K562 (cell line): Measurements from ENCODE around the gene TMEM25. TPM values are rescaled to one million over a fixed set of nuclear protein-coding genes. Genes with fewer than 3 reads are reported as not detected.

Source experiments
- C11orf30 ChIP-seq: fragments of 450-650 bp; IDR thresholded peaks from 2 replicates; pipeline ENCODE4 v1.6.1; 2016; ENCODE audit warnings: low read depth, mild to moderate bottlenecking
- CCAR2 ChIP-seq: fragments of 200-400 bp; formaldehyde crosslinking; IDR thresholded peaks from 2 replicates; pipeline ENCODE4 v1.6.1; 2017; ENCODE audit warnings: mild to moderate bottlenecking, low read depth, low read length
- CXXC5 ChIP-seq: fragments of 250-450 bp; sonication (Bioruptor Pico); IDR thresholded peaks from 2 replicates; pipeline ENCODE4 v1.8.0; 2022; ENCODE audit warnings: inconsistent platforms, mild to moderate bottlenecking, moderate library complexity
- EP400 ChIP-seq: fragments of 450-650 bp; IDR thresholded peaks from 2 replicates; pipeline ENCODE4 v1.6.1; 2017; ENCODE audit warnings: antibody characterized with exemption, mild to moderate bottlenecking, moderate library complexity
- FOS ChIP-seq: IDR thresholded peaks from 3 replicates; pipeline ENCODE4 v1.6.1; 2011; ENCODE audit not compliant: insufficient read length; ENCODE audit errors: extremely low read depth
- IRF2 ChIP-seq: sonication (generic); formaldehyde crosslinking; IDR thresholded peaks from 2 replicates; pipeline ENCODE4 v1.8.1; 2022; ENCODE audit warnings: mild to moderate bottlenecking, missing genetic modification reagents
- KDM4B ChIP-seq, 2 experiments: fragments of 450-650 bp in 1 of 2; sonication (generic) in 1 of 2; IDR thresholded peaks; 2 replicates each; pipeline ENCODE4 v1.6.1; 2016 to 2017; ENCODE audit warnings: borderline replicate concordance in 2 of 2, antibody characterized with exemption in 1 of 2, low read depth in 1 of 2, mild to moderate bottlenecking in 1 of 2
- MYC ChIP-seq, 2 experiments: fragments of 250-450 bp in 1 of 2; sonication (Bioruptor Pico) in 1 of 2; IDR thresholded peaks; 2 replicates each; pipeline versions ENCODE4 v1.5.1 to v1.6.1; 2012 to 2021; ENCODE audit warnings: low read depth in 2 of 2, borderline replicate concordance in 1 of 2, improper control_type of control experiment in 1 of 2, low read length in 1 of 2, mild to moderate bottlenecking in 1 of 2, moderate library complexity in 1 of 2
- NELFE ChIP-seq: IDR thresholded peaks from 2 replicates; pipeline ENCODE4 v1.6.1; 2011; ENCODE audit warnings: mild to moderate bottlenecking; ENCODE audit not compliant: insufficient read depth, insufficient read length
- NFATC3 ChIP-seq: fragments of 450-650 bp; IDR thresholded peaks from 2 replicates; pipeline ENCODE4 v1.6.1; 2017; ENCODE audit warnings: mild to moderate bottlenecking
- NFRKB ChIP-seq: fragments of 450-650 bp; IDR thresholded peaks from 2 replicates; pipeline ENCODE4 v1.6.1; 2016; ENCODE audit warnings: low read depth
- NR1H2 ChIP-seq: sonication (generic); formaldehyde crosslinking; IDR thresholded peaks from 2 replicates; pipeline ENCODE4 v1.4.0; 2020; ENCODE audit warnings: mild to moderate bottlenecking, missing genetic modification reagents
- POU5F1 ChIP-seq: fragments of 150-350 bp; IDR thresholded peaks from 2 replicates; pipeline ENCODE4 v1.6.1; 2014; ENCODE audit warnings: borderline replicate concordance, low read length, low read depth, mild to moderate bottlenecking; ENCODE audit not compliant: partially characterized antibody
- RUNX1 ChIP-seq: sonication (generic); IDR thresholded peaks from 2 replicates; pipeline ENCODE4 v1.6.1; 2016; ENCODE audit warnings: antibody characterized with exemption, low read depth
- TRIM28 ChIP-seq: fragments of 450-650 bp; IDR thresholded peaks from 2 replicates; pipeline ENCODE4 v1.6.1; 2017
- U2AF1 ChIP-seq: fragments of 200-400 bp; formaldehyde crosslinking; optimal IDR thresholded peaks from 2 replicates; pipeline ENCODE3; 2017; ENCODE audit warnings: mild to moderate bottlenecking, low read depth, low read length, moderate library complexity
- ZC3H11A ChIP-seq: IDR thresholded peaks from 2 replicates; pipeline ENCODE4 v1.6.1; 2012; ENCODE audit warnings: low read depth, low read length, improper control_type of control experiment
- ZEB2 ChIP-seq: fragments of 450-650 bp; IDR thresholded peaks from 2 replicates; pipeline ENCODE4 v1.6.1; 2016
- ZNF717 ChIP-seq: fragments of 250-450 bp; sonication (Bioruptor Pico); IDR thresholded peaks from 2 replicates; pipeline ENCODE4 v1.5.0; 2021
- ZNF778 ChIP-seq: fragments of 450-650 bp; formaldehyde crosslinking; IDR thresholded peaks from 2 replicates; pipeline ENCODE4 v1.4.0; 2020; ENCODE audit warnings: mild to moderate bottlenecking, moderate library complexity
- polyA plus RNA-seq, 8 experiments: library from polyadenylated mRNA; depleted of rRNA in 4 of 8; stranded (reverse) in 5 of 8; unstranded in 3 of 8; fragments of >200 nt; fragmentation: Nextera tagmentation in 2 of 8; fragmentation: Illumina TruSeq in 1 of 8; extraction: Ambion mirVana in 2 of 8; extraction: Trizol in 1 of 8; gene quantifications; 2 replicates each; pipeline versions ENCODE4 v1.2.1 to v1.2.3, GENCODE V29; 2011 to 2014; ENCODE audit warnings: inconsistent platforms in 1 of 8, missing spikeins in 1 of 8
- total RNA-seq, 7 experiments: library from RNA; depleted of rRNA in 6 of 7; stranded (reverse); fragments of >200 nt in 6 of 7; fragmentation: Illumina TruSeq in 2 of 7; extraction: Trizol in 2 of 7; gene quantifications; 2 replicates each; pipeline versions ENCODE4 v1.2.1 to v1.2.3, GENCODE V29; 2011 to 2021; ENCODE audit warnings: low replicate concordance in 1 of 7
- TF ChIP-seq, protein P1 (sequence below): fragments of 450-650 bp; IDR thresholded peaks from 2 replicates; pipeline ENCODE4 v1.7.0; 2016; ENCODE audit warnings: borderline replicate concordance
- TF ChIP-seq, protein P2 (sequence below): fragments of 450-650 bp; formaldehyde crosslinking; IDR thresholded peaks from 2 replicates; pipeline ENCODE4 v1.4.0; 2022; ENCODE audit warnings: mild to moderate bottlenecking, moderate library complexity
- TF ChIP-seq, protein P3 (sequence below), 2 experiments: fragments of 150-350 bp in 1 of 2; IDR thresholded peaks; 2 replicates each; pipeline ENCODE4 v1.6.1; 2012 to 2016; ENCODE audit warnings: low read depth in 2 of 2, low read length in 2 of 2, mild to moderate bottlenecking in 1 of 2, moderate library complexity in 1 of 2

TMEM25 gene
- total and polyA plus RNA-seq, 9 of the 15 experiments (the other 6 are each of a cell fraction or from before 2014, with no cell fraction given): 0.34 to 3.8 (median 2.0) TPM

DNA sequence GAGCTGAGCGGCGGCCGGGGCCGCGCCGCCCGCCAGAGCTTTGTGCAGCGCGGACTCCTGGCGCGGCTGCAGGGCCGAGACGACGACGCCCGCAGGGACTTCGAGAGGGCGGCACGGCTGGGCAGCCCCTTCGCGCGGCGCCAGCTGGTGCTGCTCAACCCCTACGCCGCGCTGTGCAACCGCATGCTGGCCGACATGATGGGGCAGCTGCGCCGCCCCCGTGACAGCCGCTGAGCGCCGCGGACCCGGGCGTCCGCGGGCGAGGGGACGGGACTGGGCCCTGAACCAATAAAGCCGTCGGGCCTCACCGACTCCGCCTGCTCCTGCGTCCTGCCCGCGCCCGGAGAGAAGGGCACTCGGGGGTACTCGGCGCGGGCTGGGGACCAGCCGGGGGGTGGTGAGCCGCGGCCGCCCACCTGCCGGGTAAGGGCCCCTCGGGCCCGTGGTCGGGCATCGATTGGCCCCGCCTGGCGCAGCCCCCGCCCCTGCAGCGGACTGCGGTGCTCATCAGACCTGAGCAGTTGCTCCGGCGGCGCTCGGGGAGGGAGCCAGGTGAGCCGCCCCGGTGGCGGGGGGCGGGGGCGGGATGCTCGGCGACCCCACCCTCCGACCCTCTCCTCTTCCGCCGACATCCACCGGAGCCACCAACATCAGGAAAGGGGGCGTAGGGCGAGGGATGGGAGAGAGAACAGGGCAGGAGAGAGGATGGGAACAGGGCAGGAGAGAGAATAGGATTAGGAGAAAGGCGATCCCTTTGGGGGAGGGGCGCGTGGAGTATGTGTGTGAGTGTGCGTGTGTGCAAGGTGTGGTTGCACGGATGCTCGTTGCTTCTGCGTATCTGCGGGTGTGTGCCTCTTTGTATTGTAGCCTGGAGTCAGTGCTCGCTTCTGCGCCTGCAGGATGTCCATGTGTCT is at the start of gene TMEM25 (continued):
- TF ChIP-seq, protein P1, sequence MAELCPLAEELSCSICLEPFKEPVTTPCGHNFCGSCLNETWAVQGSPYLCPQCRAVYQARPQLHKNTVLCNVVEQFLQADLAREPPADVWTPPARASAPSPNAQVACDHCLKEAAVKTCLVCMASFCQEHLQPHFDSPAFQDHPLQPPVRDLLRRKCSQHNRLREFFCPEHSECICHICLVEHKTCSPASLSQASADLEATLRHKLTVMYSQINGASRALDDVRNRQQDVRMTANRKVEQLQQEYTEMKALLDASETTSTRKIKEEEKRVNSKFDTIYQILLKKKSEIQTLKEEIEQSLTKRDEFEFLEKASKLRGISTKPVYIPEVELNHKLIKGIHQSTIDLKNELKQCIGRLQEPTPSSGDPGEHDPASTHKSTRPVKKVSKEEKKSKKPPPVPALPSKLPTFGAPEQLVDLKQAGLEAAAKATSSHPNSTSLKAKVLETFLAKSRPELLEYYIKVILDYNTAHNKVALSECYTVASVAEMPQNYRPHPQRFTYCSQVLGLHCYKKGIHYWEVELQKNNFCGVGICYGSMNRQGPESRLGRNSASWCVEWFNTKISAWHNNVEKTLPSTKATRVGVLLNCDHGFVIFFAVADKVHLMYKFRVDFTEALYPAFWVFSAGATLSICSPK: no peak
- TF ChIP-seq NR1H2 (CRISPR knock-in tag) (no peak), CXXC5 (CRISPR knock-in tag) (peak; percentile 88), RUNX1 (no peak), CCAR2 (no peak), U2AF1 (peak; percentile 64), KDM4B (IDR thresholded peaks at IDR 0.05; ENCODE audit: borderline replicate concordance in 2 of 2, low read depth in 1 of 2) (no peak), MYC (IDR thresholded peaks at IDR 0.05; ENCODE audit: low read depth, low read length) (peak; percentile 79), MYC (CRISPR knock-in tag; IDR thresholded peaks at IDR 0.05; ENCODE audit: borderline replicate concordance, low read depth) (no peak), ZC3H11A (no peak), TRIM28 (no peak; the same call in 1 of the 2 replicates), POU5F1 (no peak), ZEB2 (peak; percentile 88), ZNF778 (CRISPR knock-in tag) (no peak), NFATC3 (no peak), C11orf30 (peak; percentile 56), NELFE (no peak), FOS (no peak), EP400 (peak; percentile 78), NFRKB (no peak), ZNF717 (no peak), IRF2 (CRISPR knock-in tag) (no peak)
- TF ChIP-seq, protein P2, sequence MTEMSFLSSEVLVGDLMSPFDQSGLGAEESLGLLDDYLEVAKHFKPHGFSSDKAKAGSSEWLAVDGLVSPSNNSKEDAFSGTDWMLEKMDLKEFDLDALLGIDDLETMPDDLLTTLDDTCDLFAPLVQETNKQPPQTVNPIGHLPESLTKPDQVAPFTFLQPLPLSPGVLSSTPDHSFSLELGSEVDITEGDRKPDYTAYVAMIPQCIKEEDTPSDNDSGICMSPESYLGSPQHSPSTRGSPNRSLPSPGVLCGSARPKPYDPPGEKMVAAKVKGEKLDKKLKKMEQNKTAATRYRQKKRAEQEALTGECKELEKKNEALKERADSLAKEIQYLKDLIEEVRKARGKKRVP (CRISPR knock-in tag): no peak
- TF ChIP-seq, protein P3, sequence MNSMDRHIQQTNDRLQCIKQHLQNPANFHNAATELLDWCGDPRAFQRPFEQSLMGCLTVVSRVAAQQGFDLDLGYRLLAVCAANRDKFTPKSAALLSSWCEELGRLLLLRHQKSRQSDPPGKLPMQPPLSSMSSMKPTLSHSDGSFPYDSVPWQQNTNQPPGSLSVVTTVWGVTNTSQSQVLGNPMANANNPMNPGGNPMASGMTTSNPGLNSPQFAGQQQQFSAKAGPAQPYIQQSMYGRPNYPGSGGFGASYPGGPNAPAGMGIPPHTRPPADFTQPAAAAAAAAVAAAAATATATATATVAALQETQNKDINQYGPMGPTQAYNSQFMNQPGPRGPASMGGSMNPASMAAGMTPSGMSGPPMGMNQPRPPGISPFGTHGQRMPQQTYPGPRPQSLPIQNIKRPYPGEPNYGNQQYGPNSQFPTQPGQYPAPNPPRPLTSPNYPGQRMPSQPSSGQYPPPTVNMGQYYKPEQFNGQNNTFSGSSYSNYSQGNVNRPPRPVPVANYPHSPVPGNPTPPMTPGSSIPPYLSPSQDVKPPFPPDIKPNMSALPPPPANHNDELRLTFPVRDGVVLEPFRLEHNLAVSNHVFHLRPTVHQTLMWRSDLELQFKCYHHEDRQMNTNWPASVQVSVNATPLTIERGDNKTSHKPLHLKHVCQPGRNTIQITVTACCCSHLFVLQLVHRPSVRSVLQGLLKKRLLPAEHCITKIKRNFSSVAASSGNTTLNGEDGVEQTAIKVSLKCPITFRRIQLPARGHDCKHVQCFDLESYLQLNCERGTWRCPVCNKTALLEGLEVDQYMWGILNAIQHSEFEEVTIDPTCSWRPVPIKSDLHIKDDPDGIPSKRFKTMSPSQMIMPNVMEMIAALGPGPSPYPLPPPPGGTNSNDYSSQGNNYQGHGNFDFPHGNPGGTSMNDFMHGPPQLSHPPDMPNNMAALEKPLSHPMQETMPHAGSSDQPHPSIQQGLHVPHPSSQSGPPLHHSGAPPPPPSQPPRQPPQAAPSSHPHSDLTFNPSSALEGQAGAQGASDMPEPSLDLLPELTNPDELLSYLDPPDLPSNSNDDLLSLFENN (IDR thresholded peaks at IDR 0.05; ENCODE audit: low read depth in 2 of 2, low read length in 2 of 2): peak in 1 of 2 experiments; percentile 92; a peak in 2 of 4 replicates
